PFSK-1 (cell line): Measurements from ENCODE around the gene DPP8.

Experiments
- FOXP2 ChIP-seq: optimal IDR thresholded peaks from 2 replicates; pipeline ENCODE3; 2011; ENCODE audit warnings: borderline replicate concordance, control low read depth, inconsistent platforms; ENCODE audit not compliant: insufficient read depth; ENCODE audit errors: extremely low read length, extremely low read depth
- POLR2AphosphoS5 ChIP-seq: IDR thresholded peaks from 2 replicates; pipeline ENCODE4 v1.6.1; 2012; ENCODE audit warnings: low read depth, mild to moderate bottlenecking, control low read depth, low read length, moderate library complexity
- REST ChIP-seq, 2 experiments: IDR thresholded peaks; 2 replicates each; pipeline versions ENCODE4 v1.6.1 to v1.8.0; 2011 to 2012; ENCODE audit warnings: low read depth in 2 of 2, low read length in 2 of 2, control low read depth in 1 of 2, inconsistent platforms in 1 of 2, mild to moderate bottlenecking in 1 of 2, moderate library complexity in 1 of 2; ENCODE audit not compliant: insufficient read depth in 1 of 2
- SIN3A ChIP-seq: IDR thresholded peaks from 2 replicates; pipeline ENCODE4 v1.6.1; 2012; ENCODE audit warnings: mild to moderate bottlenecking, low read length, moderate library complexity, borderline replicate concordance; ENCODE audit not compliant: insufficient read depth
- TAF1 ChIP-seq: IDR thresholded peaks from 2 replicates; pipeline ENCODE4 v1.6.1; 2012; ENCODE audit warnings: low read length, control low read depth, borderline replicate concordance; ENCODE audit not compliant: insufficient read depth

Gene DPP8

GRCh38 chr15:65424683-65425082 lies 92.8 kb downstream of the DPP8 start:
- no peak for TF ChIP-seq TAF1
- TF ChIP-seq POLR2AphosphoS5 = no peak
- TF ChIP-seq SIN3A = no peak
- TF ChIP-seq REST (IDR thresholded peaks at IDR 0.05; ENCODE audit: insufficient read depth in 1 of 2, low read depth in 2 of 2, low read length in 2 of 2) = no peak
- no peak for TF ChIP-seq FOXP2

- TF ChIP-seq POLR2AphosphoS5 (no peak), SIN3A (no peak), FOXP2 (no peak), TAF1 (no peak), REST (IDR thresholded peaks at IDR 0.05; ENCODE audit: insufficient read depth in 1 of 2, low read depth in 2 of 2, low read length in 2 of 2) (no peak)
Observed at GRCh38 chr15:65423976-65424679, 93.4 kb downstream of the DPP8 start.

GRCh38 chr15:65423150-65423975 lies 94.1 kb downstream of the DPP8 start:
- no peak for TF ChIP-seq SIN3A
- TF ChIP-seq FOXP2 = no peak

- TF ChIP-seq TAF1 (no peak), POLR2AphosphoS5 (no peak), FOXP2 (no peak), REST (IDR thresholded peaks at IDR 0.05; ENCODE audit: insufficient read depth in 1 of 2, low read depth in 2 of 2, low read length in 2 of 2) (no peak), SIN3A (no peak)
Observed at GRCh38 chr15:65421360-65422215, 95.9 kb downstream of the DPP8 start.

- TF ChIP-seq FOXP2 = no peak
- no peak for TF ChIP-seq POLR2AphosphoS5
- TF ChIP-seq REST (IDR thresholded peaks at IDR 0.05; ENCODE audit: insufficient read depth in 1 of 2, low read depth in 2 of 2, low read length in 2 of 2) = no peak
- no peak for TF ChIP-seq SIN3A
- no peak for TF ChIP-seq TAF1
Observed at GRCh38 chr15:65420975-65421359, 96.5 kb downstream of the DPP8 start.
